ENCODE results near the gene ZNF423. TPM values are rescaled to one million over a fixed set of nuclear protein-coding genes. Genes with fewer than 3 reads are reported as not detected.

The ZNF423 gene
- total RNA-seq, 1 donor from 2014 or later: 3.9 TPM

DNA sequence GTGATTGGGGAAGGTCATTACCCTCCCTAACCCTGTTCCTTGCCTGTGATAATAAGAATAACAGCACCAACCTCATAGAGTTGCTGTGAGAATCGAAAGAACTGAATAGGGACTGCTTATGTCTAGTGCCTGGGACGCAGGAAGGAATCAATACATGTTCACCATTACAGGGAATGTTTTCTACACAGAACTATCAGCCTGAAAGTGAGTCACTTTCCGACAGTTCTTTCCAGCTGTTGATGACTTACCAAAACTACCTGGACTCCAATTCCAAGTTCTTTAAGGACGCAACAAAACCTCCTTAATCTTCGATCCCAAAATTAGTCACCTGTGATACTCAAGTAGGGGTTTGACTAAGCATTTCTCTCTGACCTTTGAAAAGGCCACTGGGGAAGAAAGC is 29.4 kb downstream of the ZNF423 start:
- DNase-seq (ENCODE audit: low read depth in 2 of 2): peak; percentile 50 to 78

DNA sequence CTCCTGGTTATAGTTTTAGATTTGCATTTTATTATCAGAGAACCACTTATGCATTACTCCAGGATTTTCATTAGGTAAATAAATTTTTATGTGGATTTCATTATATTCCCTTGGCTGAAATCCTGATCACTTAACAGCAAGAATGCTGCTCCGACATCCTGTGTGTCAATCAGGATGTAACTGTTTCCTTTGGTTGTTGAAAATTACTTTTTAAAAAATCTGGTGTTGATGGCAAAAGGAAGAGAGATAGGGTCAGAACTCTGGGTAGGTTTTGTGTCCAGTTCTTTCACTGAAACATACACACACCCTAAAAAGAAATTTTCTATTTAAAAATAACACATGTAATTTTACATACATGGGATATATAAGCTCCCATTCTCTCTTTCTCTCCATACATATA is 30.9 kb downstream of the ZNF423 start:
- peak; percentile 70 to 76 for DNase-seq (ENCODE audit: low read depth in 2 of 2)

GRCh38 chr16:49824593-49824992 is 31.3 kb downstream of the ZNF423 start:
- peak in 1 of 2 donors; percentile 41 for DNase-seq (ENCODE audit: low read depth in 2 of 2)

GRCh38 chr16:49822649-49823370 is 33.1 kb downstream of the ZNF423 start:
- DNase-seq (ENCODE audit: low read depth in 2 of 2): no peak

- no peak for DNase-seq (ENCODE audit: low read depth in 2 of 2)
These were observed 34.2 kb downstream of the ZNF423 start for GRCh38 chr16:49821614-49822282.

GRCh38 chr16:49821156-49821555 is 34.8 kb downstream of the ZNF423 start:
- DNase-seq (ENCODE audit: low read depth in 2 of 2): no peak

- no peak for DNase-seq (ENCODE audit: low read depth in 2 of 2)
These were observed 38.0 kb downstream of the ZNF423 start for GRCh38 chr16:49817754-49818507.

GRCh38 chr16:49816875-49817274 is 39.0 kb downstream of the ZNF423 start:
- DNase-seq (ENCODE audit: low read depth in 2 of 2): no peak

- DNase-seq (ENCODE audit: low read depth in 2 of 2): no peak
These were observed 44.1 kb downstream of the ZNF423 start for GRCh38 chr16:49811644-49812334.

- DNase-seq (ENCODE audit: low read depth in 2 of 2): no peak
These were observed 45.1 kb downstream of the ZNF423 start for GRCh38 chr16:49810831-49811230.

DNA sequence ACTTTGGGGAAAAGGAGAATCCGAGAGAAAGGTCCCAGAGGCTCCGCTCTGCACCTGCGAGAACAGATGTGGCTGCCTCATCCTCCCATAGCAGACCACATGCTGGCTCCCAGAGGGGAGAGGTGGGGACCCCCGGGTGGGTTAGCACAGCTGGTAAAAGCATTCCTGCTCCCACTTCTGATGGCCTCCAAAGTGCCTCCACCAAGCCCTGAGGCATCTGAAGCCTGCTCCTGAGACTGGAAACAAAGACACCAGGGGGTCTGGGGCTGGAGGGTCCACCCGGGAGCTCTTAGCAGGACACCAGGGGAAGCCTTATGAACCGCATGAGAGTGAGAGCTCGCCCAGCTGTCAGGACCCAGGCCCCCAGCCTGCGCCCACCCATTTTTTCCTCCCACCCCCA is 46.4 kb downstream of the ZNF423 start:
- DNase-seq (ENCODE audit: low read depth in 2 of 2): no peak

DNA sequence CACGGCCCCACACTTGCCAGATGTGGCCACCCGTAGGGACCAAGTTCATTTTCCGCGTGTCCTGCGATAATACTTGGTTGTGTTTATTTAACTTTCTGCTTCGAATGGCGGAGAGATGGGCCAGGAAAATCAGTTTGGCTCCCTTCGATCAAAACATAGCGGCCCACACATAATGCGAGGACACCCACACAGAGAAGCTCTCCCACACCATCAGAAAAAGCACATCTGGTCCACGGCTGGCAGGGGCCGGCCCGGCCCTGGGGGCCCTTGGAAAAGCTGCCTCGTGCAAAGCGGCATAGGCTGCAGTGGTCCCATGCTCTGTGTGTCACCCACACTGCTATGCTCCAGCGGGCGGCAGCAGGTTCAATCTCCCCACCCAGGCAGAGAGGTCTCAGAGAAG is 46.9 kb downstream of the ZNF423 start:
- DNase-seq (ENCODE audit: low read depth in 2 of 2): no peak

DNA sequence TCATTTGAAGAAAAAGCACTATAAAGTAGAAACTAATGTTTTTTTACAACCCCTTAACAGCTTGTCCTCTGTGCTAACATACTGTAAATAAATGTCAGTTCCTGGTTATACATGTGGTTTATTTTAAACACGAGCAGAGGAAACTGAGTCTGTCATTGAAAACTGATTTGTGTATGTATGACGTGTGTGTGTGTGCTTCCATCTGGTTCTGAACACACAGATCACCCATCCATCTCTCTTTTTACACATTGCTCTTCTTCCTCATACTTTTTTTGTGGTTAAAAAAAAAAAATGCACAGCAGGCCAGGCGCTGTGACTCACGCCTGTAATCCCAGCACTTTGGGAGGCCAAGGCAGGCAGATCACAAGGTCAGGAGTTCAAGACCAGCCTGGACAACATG is 49.5 kb downstream of the ZNF423 start:
- no peak for DNase-seq (ENCODE audit: low read depth in 2 of 2)

- DNase-seq (ENCODE audit: low read depth in 2 of 2): no peak
These were observed 54.6 kb downstream of the ZNF423 start for GRCh38 chr16:49801290-49801689.

GRCh38 chr16:49800876-49801275 is 55.0 kb downstream of the ZNF423 start:
- no peak for DNase-seq (ENCODE audit: low read depth in 2 of 2)

- no peak for DNase-seq (ENCODE audit: low read depth in 2 of 2)
These were observed 55.5 kb downstream of the ZNF423 start for GRCh38 chr16:49800441-49800840.

DNA sequence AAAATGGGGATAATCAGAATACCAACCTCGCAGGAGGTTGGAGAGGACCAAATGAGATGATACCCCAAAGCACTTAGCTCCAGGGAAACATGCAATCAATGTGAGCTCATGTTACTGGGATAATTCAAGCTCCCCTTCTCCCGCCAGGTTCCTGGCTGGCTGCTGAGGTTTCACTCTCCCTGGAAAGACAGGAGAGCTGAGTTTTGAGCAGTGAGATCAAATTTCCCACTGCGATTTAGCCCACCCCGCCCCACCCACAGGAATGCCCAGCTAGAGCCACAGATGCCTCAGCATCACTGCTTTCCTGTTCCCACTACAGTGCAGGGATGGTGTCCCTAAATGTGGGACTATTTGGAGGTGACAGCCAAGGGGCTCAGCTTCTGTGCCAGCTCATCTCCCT is 56.7 kb downstream of the ZNF423 start:
- DNase-seq (ENCODE audit: low read depth in 2 of 2): no peak

- DNase-seq (ENCODE audit: low read depth in 2 of 2): no peak
These were observed 60.4 kb downstream of the ZNF423 start for GRCh38 chr16:49795513-49795912.

- no peak for DNase-seq (ENCODE audit: low read depth in 2 of 2)
These were observed 62.7 kb downstream of the ZNF423 start for GRCh38 chr16:49793244-49793643.

DNA sequence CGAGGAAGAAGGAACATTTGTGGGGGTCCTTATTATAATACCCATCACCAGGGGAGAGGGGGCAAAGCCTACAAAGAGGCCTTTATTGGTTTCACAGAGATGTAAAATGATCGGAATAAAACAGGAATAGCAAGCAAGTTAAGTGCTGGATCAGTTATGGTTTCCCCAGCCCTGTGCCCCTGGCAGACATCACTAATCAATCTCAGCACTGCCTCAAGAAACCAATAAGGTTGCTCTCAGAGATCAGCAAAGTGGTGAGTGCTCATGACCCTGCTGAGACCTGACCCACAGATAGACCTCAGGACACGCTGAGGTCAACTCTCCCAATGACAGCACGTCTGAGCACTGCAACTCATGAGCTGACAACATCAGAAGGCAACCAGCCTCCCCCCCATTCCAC is 66.3 kb downstream of the ZNF423 start:
- DNase-seq (ENCODE audit: low read depth in 2 of 2): no peak

GRCh38 chr16:49788986-49789385 is 66.9 kb downstream of the ZNF423 start:
- no peak for DNase-seq (ENCODE audit: low read depth in 2 of 2)

- no peak for DNase-seq (ENCODE audit: low read depth in 2 of 2)
These were observed 67.3 kb downstream of the ZNF423 start for GRCh38 chr16:49788572-49788971.
